CD4-positive, alpha-beta memory T cell (primary cell): ENCODE data around the gene NR1D1. TPM values are rescaled to one million over a fixed set of nuclear protein-coding genes. Genes with fewer than 3 reads are reported as not detected.
A peak's percentile ranks its signal among the peaks of the same experiment; 100 is the strongest.

Source experiments
- CTCF ChIA-PET: fragments of 350-600 bp; sonication (Branson Sonifier 250); formaldehyde crosslinking; loops from one replicate; lab custom pipeline; 2021; ENCODE audit warnings: inconsistent platforms; ENCODE audit not compliant: partially characterized antibody; lab: Charles Lee
- POLR2A ChIA-PET: fragments of 350-600 bp; sonication (Branson Sonifier 250); formaldehyde crosslinking; loops from one replicate; lab custom pipeline; 2021; ENCODE audit not compliant: partially characterized antibody; lab: Charles Lee
- DNase-seq, 5 donors: peaks; one replicate each; pipeline versions ENCODE4 v3.0.0 to v3.0.0-alpha.2; 2020 to 2022; ENCODE audit warnings: mixed read lengths in 1 of 5
- H3K27ac ChIP-seq: one replicate; pipeline ENCODE4 v1.7.0; 2013; ENCODE audit warnings: low read depth, low read length
- H3K27me3 ChIP-seq: 2 replicates; pipeline ENCODE4 v1.7.0; 2013; ENCODE audit warnings: mild to moderate bottlenecking, low read length, moderate library complexity; ENCODE audit not compliant: insufficient read depth
- H3K36me3 ChIP-seq: 2 replicates; pipeline ENCODE4 v1.7.0; 2013; ENCODE audit warnings: mild to moderate bottlenecking, low read length, moderate library complexity; ENCODE audit not compliant: insufficient read depth
- H3K4me1 ChIP-seq: 2 replicates; pipeline ENCODE4 v1.7.0; 2013; ENCODE audit warnings: mild to moderate bottlenecking, low read length, moderate library complexity; ENCODE audit not compliant: insufficient read depth
- H3K4me3 ChIP-seq, 2 donors: one replicate each; pipeline ENCODE4 v1.7.0; 2013; ENCODE audit warnings: low read length in 2 of 2, mild to moderate bottlenecking in 1 of 2
- H3K9me3 ChIP-seq, 2 donors: one replicate each; pipeline ENCODE4 v1.7.0; 2013; ENCODE audit warnings: low read length in 2 of 2, control low read depth in 1 of 2; ENCODE audit not compliant: control insufficient read depth in 1 of 2
- H3K27ac Mint-ChIP-seq, 7 donors: one replicate each; pipeline ENCODE4 v1.8.0; 2020 to 2021; ENCODE audit warnings: mixed read lengths in 7 of 7, mild to moderate bottlenecking in 6 of 7, inconsistent platforms in 3 of 7, moderate library complexity in 3 of 7
- H3K27me3 Mint-ChIP-seq, 2 donors: one replicate each; pipeline ENCODE4 v1.8.0; 2020 to 2021; ENCODE audit warnings: mixed read lengths in 2 of 2
- H3K36me3 Mint-ChIP-seq, 2 donors: one replicate each; pipeline ENCODE4 v1.8.0; 2020 to 2021; ENCODE audit warnings: mixed read lengths in 2 of 2, inconsistent platforms in 1 of 2, mild to moderate bottlenecking in 1 of 2
- H3K4me1 Mint-ChIP-seq, 4 donors: one replicate each; pipeline ENCODE4 v1.8.0; 2020 to 2021; ENCODE audit warnings: mixed read lengths in 4 of 4, mild to moderate bottlenecking in 1 of 4
- H3K4me3 Mint-ChIP-seq, 8 donors: one replicate each; pipeline ENCODE4 v1.8.0; 2020 to 2021; ENCODE audit warnings: mixed read lengths in 8 of 8, mild to moderate bottlenecking in 7 of 8, moderate library complexity in 6 of 8, inconsistent platforms in 3 of 8
- H3K9me3 Mint-ChIP-seq, 8 donors: one replicate each; pipeline ENCODE4 v1.8.0; 2020 to 2021; ENCODE audit warnings: mixed read lengths in 8 of 8, mild to moderate bottlenecking in 5 of 8, inconsistent platforms in 3 of 8, moderate library complexity in 1 of 8
- intact Hi-C: fragments of 100-400 bp; cut with micrococcal nuclease; formaldehyde crosslinking; loops from one replicate; pipeline ENCODE4 v1.15.1; 2023
- polyA plus RNA-seq, 2 donors: library from polyadenylated mRNA; unstranded; fragments of 300-500 nt; fragmentation: Illumina TruSeq; gene quantifications; one replicate each; pipeline ENCODE4 v1.2.3, GENCODE V29; 2021
- total RNA-seq, 2 experiments: library from RNA; stranded (reverse); gene quantifications; one replicate each; pipeline ENCODE4 v1.2.3, GENCODE V29; 2021

The NR1D1 gene
- total and polyA plus RNA-seq, 4 experiments from 2014 or later: 5.7 to 15.1 (median 13.6) TPM

DNA sequence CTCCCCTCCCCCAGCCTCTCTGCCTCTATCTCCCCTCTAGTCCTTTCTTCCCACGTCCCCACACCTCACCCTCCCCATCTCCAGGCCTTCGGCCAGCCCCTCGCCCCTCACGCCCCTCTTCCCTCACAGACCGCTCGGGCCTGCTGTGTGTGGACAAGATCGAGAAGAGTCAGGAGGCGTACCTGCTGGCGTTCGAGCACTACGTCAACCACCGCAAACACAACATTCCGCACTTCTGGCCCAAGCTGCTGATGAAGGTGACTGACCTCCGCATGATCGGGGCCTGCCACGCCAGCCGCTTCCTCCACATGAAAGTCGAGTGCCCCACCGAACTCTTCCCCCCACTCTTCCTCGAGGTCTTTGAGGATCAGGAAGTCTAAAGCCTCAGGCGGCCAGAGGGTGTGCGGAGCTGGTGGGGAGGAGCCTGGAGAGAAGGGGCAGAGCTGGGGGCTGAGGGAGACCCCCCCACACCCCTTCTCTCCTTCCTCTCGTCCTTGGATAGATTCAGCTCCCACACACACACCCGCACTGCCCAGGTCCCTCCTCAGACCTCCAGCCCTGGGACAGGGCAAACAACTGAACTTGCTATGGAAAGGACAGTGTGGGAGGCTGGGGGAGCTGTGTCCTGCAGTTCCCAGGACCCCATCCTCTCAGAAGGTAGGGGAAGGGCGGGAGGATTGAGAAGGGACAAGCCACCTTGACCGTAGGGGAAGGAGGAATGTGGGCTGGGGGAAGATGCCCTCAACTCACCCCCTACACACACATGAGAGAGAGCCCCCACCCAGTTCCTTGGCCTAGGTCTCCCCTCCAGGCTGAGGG is 11.1 kb downstream of the NR1D1 start:
- no peak overlapping the region for H3K4me3 Mint-ChIP-seq
- Histone ChIP-seq H3K4me1 (peaks cover 14% of the 10 kb centered on the region), H3K9me3 (no peaks in the 10 kb centered on the region), H3K27me3 (no peaks in the 10 kb centered on the region), H3K36me3 (peaks cover 51% of the 10 kb centered on the region), H3K4me3 (no peak overlapping the region), H3K27ac (no peak overlapping the region)
- DNase-seq: no peak
- CTCF ChIA-PET: interaction anchor here (1.4 to 2.1 kb wide), 4 partner anchors 14 to 76 kb away, joined by 3 to 11 read pairs (median 8); no protein-coding TSS in a partner anchor
- H3K36me3 Mint-ChIP-seq: peaks cover 28 to 65% of the 10 kb centered on the region in 2 donors
- H3K9me3 Mint-ChIP-seq: no peaks in the 10 kb centered on the region
- peaks cover 14 to 33% (median 19%) of the 10 kb centered on the region in 4 donors for H3K4me1 Mint-ChIP-seq
- H3K27ac Mint-ChIP-seq: peak overlapping the region in 5 of 7 donors; percentile 48 to 87 (median 68)
- no peaks in the 10 kb centered on the region for H3K27me3 Mint-ChIP-seq
- POLR2A ChIA-PET: interaction anchor here (0.5 to 16.2 kb wide), 7 partner anchors 9 to 51 kb away, joined by 3 to 494 read pairs (median 5); partner anchors contain the start of genes CASC3, NR1D1 and THRA
- intact Hi-C loops: no loop called here

DNA sequence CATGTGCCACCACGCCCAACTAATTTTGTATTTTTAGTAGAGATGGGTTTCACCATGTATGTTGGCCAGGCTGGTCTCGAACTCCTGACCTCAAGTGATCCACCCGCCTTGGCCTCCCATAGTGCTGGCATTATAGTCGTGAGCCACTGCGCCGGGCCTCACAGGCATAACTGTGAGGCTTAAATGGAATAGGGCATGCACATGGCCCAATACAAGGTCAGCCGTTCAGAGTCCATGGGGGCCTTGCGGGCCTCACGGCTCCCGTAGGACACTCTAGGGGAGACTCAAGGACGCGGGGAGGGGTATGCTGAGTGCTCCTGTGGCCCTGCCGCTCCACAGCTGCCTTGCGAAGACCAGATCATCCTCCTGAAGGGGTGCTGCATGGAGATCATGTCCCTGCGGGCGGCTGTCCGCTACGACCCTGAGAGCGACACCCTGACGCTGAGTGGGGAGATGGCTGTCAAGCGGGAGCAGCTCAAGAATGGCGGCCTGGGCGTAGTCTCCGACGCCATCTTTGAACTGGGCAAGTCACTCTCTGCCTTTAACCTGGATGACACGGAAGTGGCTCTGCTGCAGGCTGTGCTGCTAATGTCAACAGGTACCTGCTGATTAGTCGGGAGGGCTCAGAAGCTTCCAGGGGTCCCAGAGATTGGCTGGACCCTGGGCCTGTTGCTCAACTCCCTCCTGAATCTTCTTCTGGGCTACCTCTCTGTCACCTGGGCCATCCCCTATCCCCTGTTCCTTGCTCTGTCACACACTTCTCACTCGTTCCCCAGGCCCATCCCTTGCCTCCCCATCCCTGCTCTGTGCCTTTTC is 12.3 kb downstream of the NR1D1 start:
- Histone ChIP-seq H3K4me3 (no peak overlapping the region), H3K9me3 (no peaks in the 10 kb centered on the region), H3K27me3 (no peaks in the 10 kb centered on the region), H3K36me3 (peaks cover 47% of the 10 kb centered on the region), H3K4me1 (peaks cover 5% of the 10 kb centered on the region), H3K27ac (no peak overlapping the region)
- DNase-seq: no peak
- Mint-ChIP-seq H3K36me3 (peaks cover 28 to 64% of the 10 kb centered on the region in 2 donors), H3K27ac (peak overlapping the region in 2 of 7 donors; percentile 55 to 70), H3K27me3 (no peaks in the 10 kb centered on the region), H3K9me3 (no peaks in the 10 kb centered on the region), H3K4me1 (peaks cover 6 to 27% (median 9%) of the 10 kb centered on the region in 4 donors), H3K4me3 (no peak overlapping the region)
- intact Hi-C loops: no loop called here
- ChIA-PET CTCF (interaction anchor here (1.0 to 1.7 kb wide), 2 partner anchors 13 to 25 kb away, joined by 4 to 7 read pairs; no protein-coding TSS in a partner anchor), POLR2A (interaction anchor here (1.1 to 16.2 kb wide), 3 partner anchors 10 to 18 kb away, joined by 3 to 304 read pairs (median 4); partner anchors contain the start of gene THRA)

DNA sequence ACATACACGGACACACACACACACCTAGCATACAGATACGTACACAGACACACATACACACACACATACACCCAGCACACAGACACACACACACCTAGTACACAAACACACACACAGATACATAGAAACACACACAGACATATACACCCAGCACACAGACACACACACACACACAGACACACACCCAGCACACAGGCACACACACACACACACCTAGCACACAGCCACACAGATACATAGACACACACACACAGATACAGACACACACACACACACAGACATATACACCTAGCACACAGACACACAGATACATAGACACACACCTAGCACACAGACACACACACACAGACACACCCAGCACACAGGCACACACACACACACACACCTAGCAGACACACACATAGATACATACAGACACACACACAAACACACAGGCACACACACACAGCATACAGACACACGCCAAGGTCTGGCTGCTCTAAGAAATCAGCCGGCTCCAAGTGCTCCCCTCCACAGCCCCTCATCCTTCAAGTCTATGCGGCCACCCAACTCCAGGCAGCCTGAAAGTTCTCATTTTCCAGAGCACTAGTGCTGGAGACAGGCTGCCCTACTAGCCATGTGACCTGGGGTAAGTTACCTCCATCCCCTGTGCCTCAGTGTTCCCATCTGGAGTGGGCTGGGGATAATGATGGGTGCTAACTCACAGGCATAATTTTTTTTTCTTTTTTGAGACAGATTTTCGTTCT is 13.2 kb downstream of the NR1D1 start:
- H3K36me3 ChIP-seq: peaks cover 44% of the 10 kb centered on the region
- intact Hi-C loops: no loop called here

DNA sequence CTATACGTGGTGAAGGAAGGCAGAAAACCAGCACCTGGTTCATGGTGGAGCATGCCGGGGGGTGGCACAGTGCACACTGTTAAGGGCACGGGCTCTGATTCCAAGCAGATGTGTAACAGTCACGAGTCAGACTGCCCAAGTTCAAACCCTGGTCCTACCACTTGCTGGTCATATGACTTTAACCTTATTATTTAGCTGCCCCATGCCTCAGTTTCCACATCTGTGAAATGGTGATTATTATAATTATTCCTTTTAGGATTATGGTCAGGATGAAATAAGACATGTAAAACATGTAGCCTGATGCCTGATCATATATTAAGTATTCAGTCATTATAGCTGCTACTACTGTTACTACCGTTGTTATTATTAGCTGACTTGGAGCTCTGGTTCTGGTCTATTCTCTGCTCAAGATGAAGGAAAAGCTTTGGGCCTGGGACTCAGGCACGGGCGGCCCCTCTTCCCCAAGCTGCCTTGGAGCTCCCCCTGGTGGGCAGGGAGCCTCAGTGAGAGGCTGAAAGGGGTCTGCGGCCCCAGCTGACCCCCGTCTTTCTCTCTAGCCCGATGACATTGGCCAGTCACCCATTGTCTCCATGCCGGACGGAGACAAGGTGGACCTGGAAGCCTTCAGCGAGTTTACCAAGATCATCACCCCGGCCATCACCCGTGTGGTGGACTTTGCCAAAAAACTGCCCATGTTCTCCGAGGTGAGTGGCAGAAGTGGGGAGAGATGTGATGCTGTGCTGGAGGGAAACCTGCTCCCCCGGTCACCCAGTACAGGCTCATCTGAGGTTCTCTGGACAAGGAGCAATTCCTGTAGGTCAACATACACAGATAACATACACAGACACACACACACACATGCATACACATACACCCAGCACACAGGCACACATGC is 14.0 kb downstream of the NR1D1 start:
- no peak overlapping the region for H3K27ac ChIP-seq
- H3K4me1 Mint-ChIP-seq: peaks cover 6 to 23% (median 10%) of the 10 kb centered on the region in 4 donors
- H3K36me3 Mint-ChIP-seq: peaks cover 28 to 58% of the 10 kb centered on the region in 2 donors
- no peaks in the 10 kb centered on the region for H3K27me3 ChIP-seq
- peak in 3 of 5 donors; percentile 40 to 52 (median 50) for DNase-seq
- no peak overlapping the region for H3K4me3 Mint-ChIP-seq
- CTCF ChIA-PET: interaction anchor here (0.5 to 3.6 kb wide), 33 partner anchors 8 to 198 kb away, joined by 3 to 54 read pairs (median 4); partner anchors contain the start of genes CSF3, MED24, MSL1 and NR1D1
- POLR2A ChIA-PET: interaction anchor here (0.8 to 1.5 kb wide), 10 partner anchors 10 to 59 kb away, joined by 3 to 10 read pairs (median 4); partner anchors contain the start of genes MED24 and NR1D1
- peak overlapping the region in 4 of 7 donors; percentile 1 to 77 (median 60) for H3K27ac Mint-ChIP-seq
- no peaks in the 10 kb centered on the region for H3K27me3 Mint-ChIP-seq
- H3K36me3 ChIP-seq: peaks cover 44% of the 10 kb centered on the region
- intact Hi-C loops: loop anchor here (1.0 kb wide), 2 partner anchors 24 to 73 kb away; partner anchors contain the start of gene THRA
- H3K9me3 ChIP-seq: no peaks in the 10 kb centered on the region
- no peaks in the 10 kb centered on the region for H3K9me3 Mint-ChIP-seq
- H3K4me1 ChIP-seq: peaks cover 5% of the 10 kb centered on the region
- H3K4me3 ChIP-seq: no peak overlapping the region

More for the DNA sequence above, 13.2 kb downstream of the NR1D1 start:
- Mint-ChIP-seq H3K9me3 (no peaks in the 10 kb centered on the region), H3K4me3 (peak overlapping the region in 1 of 8 donors; percentile 34), H3K4me1 (peaks cover 6 to 27% (median 9%) of the 10 kb centered on the region in 4 donors), H3K36me3 (peaks cover 28 to 60% of the 10 kb centered on the region in 2 donors), H3K27me3 (no peaks in the 10 kb centered on the region), H3K27ac (peak overlapping the region in 5 of 7 donors; percentile 28 to 77 (median 46))
- Histone ChIP-seq H3K4me3 (no peak overlapping the region), H3K27me3 (no peaks in the 10 kb centered on the region), H3K4me1 (peaks cover 5% of the 10 kb centered on the region), H3K9me3 (no peaks in the 10 kb centered on the region), H3K27ac (no peak overlapping the region)
- no peak for DNase-seq
- CTCF ChIA-PET: interaction anchor here (0.9 to 3.6 kb wide), 18 partner anchors 8 to 105 kb away, joined by 3 to 54 read pairs (median 6); partner anchors contain the start of genes CSF3, MED24 and NR1D1
- POLR2A ChIA-PET: interaction anchor here (0.9 to 1.6 kb wide), 6 partner anchors 12 to 60 kb away, joined by 3 to 5 read pairs (median 4); partner anchors contain the start of gene MED24

DNA sequence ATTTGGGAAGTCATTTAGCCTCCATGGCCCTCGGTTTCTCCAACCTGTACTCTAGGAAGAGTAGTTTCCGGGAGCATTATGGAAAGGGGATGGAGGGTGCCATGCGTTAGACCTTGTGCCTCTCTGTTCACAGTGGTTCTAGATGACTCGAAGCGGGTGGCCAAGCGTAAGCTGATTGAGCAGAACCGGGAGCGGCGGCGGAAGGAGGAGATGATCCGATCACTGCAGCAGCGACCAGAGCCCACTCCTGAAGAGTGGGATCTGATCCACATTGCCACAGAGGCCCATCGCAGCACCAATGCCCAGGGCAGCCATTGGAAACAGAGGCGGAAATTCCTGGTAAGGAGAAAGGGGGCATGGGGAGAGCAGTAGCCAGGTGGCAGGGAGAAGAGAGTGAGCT is 15.9 kb downstream of the NR1D1 start:
- H3K27ac ChIP-seq: no peak overlapping the region
- ChIA-PET CTCF (interaction anchor here (0.7 to 3.6 kb wide), 8 partner anchors 10 to 116 kb away, joined by 3 to 54 read pairs (median 10); partner anchors contain the start of gene NR1D1), POLR2A (interaction anchor here (0.6 to 1.3 kb wide), 3 partner anchors 9 to 56 kb away, joined by 3 to 5 read pairs (median 5); partner anchors contain the start of gene CASC3)
- H3K27me3 ChIP-seq: no peaks in the 10 kb centered on the region
- no peak overlapping the region for H3K4me3 Mint-ChIP-seq
- H3K4me1 ChIP-seq: peaks cover 5% of the 10 kb centered on the region
- H3K9me3 Mint-ChIP-seq: no peaks in the 10 kb centered on the region
- no peak overlapping the region for H3K4me3 ChIP-seq
- DNase-seq: peak in 1 of 5 donors; percentile 4
- H3K27ac Mint-ChIP-seq: peak overlapping the region in 2 of 7 donors; percentile 59 to 61
- intact Hi-C loops: no loop called here
- H3K36me3 ChIP-seq: peaks cover 42% of the 10 kb centered on the region
- H3K27me3 Mint-ChIP-seq: no peaks in the 10 kb centered on the region
- peaks cover 28 to 49% of the 10 kb centered on the region in 2 donors for H3K36me3 Mint-ChIP-seq
- no peaks in the 10 kb centered on the region for H3K9me3 ChIP-seq
- peaks cover 5 to 19% (median 9%) of the 10 kb centered on the region in 4 donors for H3K4me1 Mint-ChIP-seq
